Fibroblast of the aortic adventitia (primary cell): Measurements from ENCODE around the gene MEF2C. TPM values are rescaled to one million over a fixed set of nuclear protein-coding genes. Genes with fewer than 3 reads are reported as not detected.

Source experiments
- DNase-seq: peaks from one replicate; pipeline ENCODE4 v3.0.0-alpha.2; 2010; ENCODE audit warnings: low read depth
- H3K4me3 ChIP-seq: 2 replicates; pipeline ENCODE4 v1.5.1; 2011; ENCODE audit warnings: low read depth, mild to moderate bottlenecking, control low read depth, low read length, moderate library complexity
- CTCF ChIP-seq: IDR thresholded peaks from 2 replicates; pipeline ENCODE4 v1.5.1; 2011; ENCODE audit warnings: mild to moderate bottlenecking, low read length, control low read depth, inconsistent platforms; ENCODE audit not compliant: insufficient read depth
- total RNA-seq: library from RNA; depleted of rRNA; stranded (reverse); fragments of >200 nt; gene quantifications from 2 replicates; pipeline ENCODE4 v1.2.3, GENCODE V29; 2012; ENCODE audit warnings: low replicate concordance

Gene MEF2C
- total RNA-seq, 1 donor, result 38.6 TPM

- TF ChIP-seq CTCF, result no peak
- no peak overlapping the region for H3K4me3 ChIP-seq
- peak; percentile 78 for DNase-seq
These were observed 57.9 kb downstream of the MEF2C start for GRCh38 chr5:88824892-88825583.

- DNase-seq, result no peak
- H3K4me3 ChIP-seq, result no peak overlapping the region
- no peak for TF ChIP-seq CTCF
These were observed 58.8 kb downstream of the MEF2C start for GRCh38 chr5:88824141-88824540.

GRCh38 chr5:88823201-88823600, 59.8 kb downstream of the MEF2C start:
- TF ChIP-seq CTCF, result no peak
- no peak overlapping the region for H3K4me3 ChIP-seq
- no peak for DNase-seq

- no peak for TF ChIP-seq CTCF
- H3K4me3 ChIP-seq, result no peak overlapping the region
- DNase-seq, result no peak
These were observed 61.8 kb downstream of the MEF2C start for GRCh38 chr5:88821161-88821560.

GRCh38 chr5:88820581-88820980, 62.4 kb downstream of the MEF2C start:
- TF ChIP-seq CTCF, result no peak
- DNase-seq, result no peak
- no peak overlapping the region for H3K4me3 ChIP-seq

GRCh38 chr5:88819301-88819999, 63.5 kb downstream of the MEF2C start:
- no peak overlapping the region for H3K4me3 ChIP-seq
- no peak for DNase-seq
- no peak for TF ChIP-seq CTCF
